HG03565 (cell line): ENCODE data around the gene LRMDA.

ENCODE experiments used
- ATAC-seq: cut with Tn5 transposase; IDR thresholded peaks from one replicate; pipeline ENCODE4 v1.9.1; 2021; ENCODE audit warnings: mild to moderate bottlenecking, moderate library complexity; ENCODE audit not compliant: unreplicated experiment

LRMDA gene

DNA sequence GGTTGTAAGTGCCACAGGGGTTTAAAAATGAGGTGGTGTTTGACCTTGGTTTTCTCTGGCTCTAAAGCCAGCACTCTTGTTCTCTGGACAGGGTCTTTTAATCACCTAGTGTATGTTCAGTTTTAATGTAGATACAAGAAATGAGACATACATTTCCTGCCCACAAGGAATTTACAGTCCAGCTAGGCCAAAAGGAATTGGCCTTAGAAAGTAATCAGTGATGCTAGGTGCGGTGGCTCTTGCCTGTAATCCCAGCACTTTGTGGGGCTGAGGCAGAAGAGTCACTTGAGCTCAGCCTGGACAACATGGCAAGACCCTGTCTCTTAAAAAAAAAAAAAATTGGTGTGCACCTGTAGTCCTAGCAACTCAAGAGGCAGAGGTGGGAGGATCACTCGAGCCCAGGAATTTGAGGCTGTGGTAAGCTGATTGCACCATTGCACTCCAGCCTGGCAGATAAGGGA, 100.2 kb downstream of the LRMDA start:
- ATAC-seq: no peak

DNA sequence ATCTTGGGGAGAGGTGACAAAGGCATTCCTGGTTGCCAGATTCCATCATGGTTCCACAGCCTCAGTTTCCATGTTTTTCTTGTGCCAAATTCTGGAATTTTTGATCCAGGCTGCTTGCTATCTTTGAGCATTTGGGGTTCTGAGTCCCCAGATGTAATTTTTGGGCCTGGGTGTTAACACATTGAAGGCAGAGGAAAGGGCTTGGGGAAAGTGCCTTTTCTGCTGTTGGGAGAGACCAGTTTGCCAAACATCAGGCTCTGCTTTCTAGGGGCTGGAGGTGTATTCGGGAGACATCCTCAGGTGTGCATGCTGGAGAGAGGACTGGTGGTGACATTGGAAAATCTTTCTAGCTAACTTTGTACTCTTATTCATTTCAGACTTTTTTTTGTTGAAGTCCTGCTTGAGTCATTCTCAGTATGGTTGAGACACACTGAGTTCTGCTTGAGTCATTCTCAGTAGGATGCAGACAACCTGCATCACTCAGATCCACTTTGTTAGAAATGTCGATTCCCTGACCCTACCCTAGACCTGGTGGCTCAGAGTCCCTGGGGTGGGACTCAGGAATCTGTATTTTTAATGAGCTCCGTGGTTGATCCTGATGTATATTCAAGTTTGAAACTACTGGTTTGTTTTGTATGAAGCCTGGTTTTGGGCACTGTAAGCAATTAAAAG, 101.0 kb downstream of the LRMDA start:
- ATAC-seq: no peak

DNA sequence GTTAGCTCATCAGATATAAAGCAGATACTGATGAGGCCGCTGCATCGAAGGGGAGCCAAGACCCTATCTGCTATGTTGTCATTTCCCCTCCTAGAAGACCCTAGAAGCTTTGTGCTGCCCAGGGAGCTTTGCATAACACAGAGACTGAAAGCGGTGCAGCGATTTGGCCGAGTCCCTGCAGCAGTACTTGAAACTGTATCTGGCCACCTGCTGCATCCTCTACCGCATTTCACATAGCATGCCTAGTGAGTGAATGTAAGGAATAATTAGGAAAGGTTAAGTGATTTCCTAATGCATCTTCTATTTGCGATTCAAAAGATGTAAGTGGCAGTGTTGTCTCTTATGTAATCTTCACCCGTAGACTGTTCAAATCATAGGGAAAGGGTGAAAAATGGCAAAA, 106.7 kb downstream of the LRMDA start:
- no peak for ATAC-seq

DNA sequence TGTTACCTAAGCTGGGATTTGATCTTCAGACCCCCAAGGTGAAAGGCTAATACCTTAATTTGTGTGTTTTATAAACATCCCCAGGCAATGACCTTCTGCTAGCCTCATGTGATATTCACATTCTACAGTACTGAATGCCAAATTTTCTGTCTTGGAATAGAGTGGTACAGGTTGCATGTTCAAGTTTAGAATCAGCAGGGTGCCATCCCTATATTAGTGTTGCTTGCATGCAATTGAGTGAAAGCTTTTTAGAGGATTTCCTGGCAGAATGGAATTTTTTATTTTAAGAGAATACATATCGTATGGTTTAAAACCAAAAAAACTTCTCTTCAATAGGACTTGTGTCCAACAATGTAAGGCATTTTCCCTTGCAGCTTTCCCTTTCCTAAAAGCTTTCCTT, 107.3 kb downstream of the LRMDA start:
- ATAC-seq: no peak

DNA sequence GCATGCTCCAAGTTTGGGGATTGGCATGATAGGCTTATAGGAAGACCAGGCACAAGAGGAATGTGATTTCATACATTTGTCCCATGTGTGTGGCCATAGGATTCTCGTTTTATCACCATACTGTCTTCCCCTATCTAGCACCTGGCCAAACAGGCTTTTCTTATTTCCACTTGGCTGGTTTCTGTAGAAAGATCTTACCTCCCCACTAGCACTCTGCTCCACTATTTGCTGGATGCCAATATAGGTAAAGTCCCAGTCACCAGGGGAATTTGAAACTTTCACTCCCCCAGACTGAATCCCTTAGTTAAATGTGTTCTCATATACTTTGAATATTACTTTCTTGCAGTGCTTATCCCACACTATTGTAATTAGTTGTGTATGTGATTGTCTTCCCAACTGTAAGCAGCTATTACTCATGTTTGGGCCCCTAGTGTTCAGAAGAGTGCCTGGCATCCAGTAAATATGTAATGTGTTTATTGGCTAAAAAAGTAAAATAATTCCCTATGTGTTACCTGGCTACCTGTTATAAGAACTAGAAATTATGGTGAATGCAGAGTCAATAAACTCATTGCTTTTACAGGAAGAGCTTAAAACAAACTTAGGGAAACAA, 109.0 kb downstream of the LRMDA start:
- no peak for ATAC-seq

DNA sequence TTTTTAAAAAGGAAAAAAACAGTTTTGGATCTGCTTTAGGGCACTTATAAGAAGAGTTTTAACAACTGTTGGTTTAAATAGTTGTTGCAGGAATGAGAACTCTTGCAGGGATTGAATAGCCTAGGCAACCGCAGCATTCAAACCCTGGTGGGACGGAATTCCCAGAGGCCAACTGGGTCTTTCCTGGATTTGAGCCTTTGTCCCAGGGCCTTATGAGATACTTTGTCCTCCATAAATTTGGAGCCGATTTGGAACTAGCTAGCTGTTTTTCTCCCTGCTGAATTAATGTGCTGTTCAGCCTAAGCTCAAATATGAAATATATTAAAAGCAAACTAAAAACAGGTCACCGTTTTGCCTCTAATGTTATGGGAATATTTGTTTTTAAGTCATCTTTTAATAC, 109.6 kb downstream of the LRMDA start:
- ATAC-seq: no peak

DNA sequence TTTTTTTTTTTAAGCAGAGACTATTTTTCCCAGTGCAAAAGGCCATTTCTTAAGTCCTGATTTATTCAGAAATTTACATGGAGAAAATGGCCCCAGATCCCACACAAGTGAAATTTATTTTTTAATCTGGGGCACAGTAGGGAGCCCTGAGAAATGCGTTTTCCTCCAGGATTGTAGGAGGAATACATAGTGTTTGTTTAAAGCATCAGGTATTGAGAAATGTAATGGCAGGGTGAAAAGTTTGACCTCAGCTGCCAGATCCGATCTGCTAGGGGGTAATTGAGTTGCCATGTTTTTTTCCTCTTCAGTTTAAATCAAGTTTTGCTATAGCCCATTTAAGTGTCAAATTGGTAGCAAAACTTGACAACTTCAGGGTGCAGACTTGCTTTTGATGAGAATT, 110.0 kb downstream of the LRMDA start:
- ATAC-seq: no peak

DNA sequence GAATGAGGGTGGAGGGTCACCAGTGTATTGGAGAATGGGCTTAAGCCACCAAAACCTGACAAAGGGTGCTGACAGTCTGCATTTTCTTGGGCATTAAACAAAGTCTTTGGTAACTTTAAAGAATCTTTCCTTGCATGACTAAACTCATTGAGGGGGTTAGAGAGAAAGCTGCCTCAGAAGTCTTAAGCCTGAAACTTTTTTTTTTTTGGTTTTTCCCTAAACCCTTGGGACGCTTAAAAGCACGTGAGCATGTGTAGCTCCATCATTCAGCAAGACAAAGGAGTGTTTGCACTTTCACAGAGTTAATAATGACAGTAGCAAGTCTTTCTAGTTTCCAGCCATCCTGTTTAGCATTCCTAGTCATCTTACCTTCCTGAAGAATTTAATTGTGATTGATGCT, 110.7 kb downstream of the LRMDA start:
- no peak for ATAC-seq

DNA sequence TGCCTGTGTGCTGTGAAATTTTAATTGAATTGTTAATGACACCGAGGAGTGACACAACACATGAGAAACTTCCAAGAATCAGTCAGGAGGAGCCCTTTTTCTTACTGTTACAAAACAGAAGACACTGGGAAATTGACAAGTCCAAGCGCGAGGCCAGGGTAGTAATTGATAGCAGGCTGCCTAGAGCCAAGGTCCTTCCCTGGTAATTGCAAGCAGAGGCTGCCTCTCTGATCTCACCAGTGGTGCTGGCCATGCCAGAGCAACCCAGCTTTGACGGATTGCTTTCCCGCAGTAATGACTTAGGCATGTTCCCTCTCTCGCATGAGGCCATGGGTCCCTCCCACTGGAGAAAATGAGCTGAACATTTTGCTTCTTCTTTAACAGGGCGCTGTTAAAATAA, 111.5 kb downstream of the LRMDA start:
- ATAC-seq: no peak

DNA sequence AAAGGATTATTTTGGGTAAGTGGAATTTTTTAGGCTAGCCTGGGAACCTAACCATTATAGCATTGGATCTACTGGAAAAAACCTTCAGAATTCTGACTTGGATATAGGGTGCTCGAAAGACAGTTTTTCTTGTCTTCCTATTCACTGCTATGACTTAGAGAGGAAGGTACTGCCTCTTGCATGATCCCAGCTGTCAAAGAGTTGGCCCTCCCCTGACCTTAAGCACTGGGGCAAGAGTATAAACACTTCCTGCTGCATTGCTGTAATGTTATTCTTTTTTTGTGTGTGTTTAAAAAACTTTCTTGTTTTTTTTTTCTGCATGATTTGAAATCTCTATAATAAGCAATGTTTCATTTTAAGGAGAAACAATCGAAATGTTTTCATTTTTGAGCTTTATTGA, 113.0 kb downstream of the LRMDA start:
- no peak for ATAC-seq

DNA sequence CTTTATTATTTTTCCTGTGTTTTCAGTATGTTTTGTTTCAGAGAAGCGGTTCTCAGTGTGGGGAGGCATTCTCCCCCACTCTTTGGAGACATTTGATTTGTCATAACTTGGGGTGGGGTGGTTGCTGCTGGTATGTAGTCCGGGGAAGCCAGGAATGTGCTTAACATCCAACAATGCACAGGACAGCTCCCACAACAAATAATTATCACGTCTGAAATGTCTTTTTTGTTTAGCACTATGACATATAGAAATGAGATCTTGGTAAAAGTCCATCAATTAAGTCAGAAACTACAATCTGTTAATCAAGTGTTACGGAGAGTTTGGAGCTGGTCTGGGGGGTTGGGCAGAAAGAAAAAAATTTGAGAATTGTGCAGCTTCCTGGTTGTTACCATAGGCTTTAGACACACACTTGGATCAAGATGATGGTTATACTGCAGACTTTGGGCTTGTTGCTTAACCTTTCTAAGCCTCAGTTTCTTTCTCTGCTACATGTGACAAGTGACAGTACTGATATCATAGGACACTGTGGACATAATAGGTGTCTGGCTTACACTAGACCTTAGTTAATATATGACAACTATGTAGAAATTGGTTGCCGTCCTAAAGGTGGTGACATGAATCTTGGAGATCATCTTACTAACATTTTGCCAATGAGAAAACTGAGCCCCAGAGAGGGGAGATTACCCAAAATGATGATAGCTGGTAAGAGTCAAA, 113.7 kb downstream of the LRMDA start:
- ATAC-seq: no peak

DNA sequence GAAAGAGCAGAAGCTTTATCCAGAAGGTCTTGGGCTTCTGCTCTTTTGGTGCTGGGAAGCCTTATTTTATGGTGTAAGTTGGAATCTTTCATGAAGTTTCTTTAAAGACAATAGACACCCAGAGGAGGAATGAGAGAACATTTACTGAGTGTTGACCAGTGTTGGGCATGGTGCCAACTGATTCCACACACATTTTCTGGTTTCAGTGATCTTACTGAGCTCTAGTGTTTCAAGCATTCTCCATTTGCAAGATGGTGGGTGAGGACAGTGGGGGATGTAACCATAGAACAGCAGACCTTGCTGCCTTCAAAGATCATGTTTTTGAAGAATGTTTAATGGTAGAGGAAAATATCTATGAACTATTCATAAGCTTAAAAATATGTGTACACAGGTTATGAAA, 114.6 kb downstream of the LRMDA start:
- ATAC-seq: no peak

DNA sequence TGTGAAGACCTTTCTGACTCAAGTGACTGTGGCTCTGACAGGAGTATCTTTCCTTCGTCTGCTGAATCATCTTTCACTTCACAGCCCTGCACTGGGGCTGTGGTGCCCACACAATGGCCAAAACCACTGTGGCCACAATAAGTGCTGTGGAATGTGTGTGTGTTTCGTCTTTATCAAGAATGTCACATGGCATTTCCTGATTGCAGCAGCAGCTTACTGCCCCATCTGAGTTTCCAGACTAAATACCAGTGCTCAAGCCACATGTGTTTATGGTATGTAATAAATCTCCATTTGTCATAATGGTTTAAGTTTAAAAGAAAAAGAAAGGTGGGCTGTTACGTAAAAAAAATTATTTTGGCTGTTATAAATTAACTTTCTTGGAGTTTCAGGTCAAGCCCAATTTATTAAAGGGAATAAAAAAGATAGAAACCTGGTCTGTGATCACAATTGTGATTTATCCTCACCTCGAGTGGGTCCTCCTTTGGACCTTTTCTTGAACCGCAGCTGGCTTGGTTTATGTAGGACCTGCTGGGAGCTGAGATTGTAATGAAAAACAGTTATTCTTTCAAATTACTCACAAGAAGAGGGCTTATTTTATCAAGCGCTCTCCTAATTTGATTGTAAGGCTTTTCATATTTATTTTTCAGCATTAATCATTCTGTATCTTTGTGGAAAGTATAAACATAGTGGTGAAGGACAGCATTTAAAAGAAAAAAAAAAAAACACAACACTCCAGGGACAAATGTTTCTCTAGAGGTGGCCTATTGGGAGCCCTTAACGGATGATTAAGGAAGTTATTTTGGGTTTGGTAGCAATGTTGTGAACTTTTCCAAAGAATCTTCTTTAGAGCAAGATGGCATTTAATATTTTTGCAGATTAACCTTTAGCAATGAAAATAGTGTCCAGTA, 116.2 kb downstream of the LRMDA start:
- ATAC-seq: no peak

DNA sequence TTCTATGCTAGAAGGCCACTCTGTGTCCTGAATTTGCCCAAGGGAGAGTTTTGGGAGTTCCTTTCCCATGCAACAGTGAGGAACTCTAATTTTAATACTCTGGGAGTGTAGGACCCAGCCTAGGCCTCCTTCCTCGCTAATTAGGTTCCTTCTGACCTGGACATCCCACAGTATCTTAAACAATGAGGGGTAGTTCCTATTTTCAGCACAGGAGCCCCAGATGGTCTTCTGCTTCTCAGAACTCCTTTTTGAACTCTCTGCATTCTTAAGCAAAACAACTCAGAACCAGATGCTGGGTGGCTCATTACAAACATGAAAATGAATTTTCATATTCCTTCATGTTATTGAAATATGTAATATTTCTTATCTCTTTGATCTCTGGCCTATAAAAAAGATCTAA, 116.9 kb downstream of the LRMDA start:
- no peak for ATAC-seq

DNA sequence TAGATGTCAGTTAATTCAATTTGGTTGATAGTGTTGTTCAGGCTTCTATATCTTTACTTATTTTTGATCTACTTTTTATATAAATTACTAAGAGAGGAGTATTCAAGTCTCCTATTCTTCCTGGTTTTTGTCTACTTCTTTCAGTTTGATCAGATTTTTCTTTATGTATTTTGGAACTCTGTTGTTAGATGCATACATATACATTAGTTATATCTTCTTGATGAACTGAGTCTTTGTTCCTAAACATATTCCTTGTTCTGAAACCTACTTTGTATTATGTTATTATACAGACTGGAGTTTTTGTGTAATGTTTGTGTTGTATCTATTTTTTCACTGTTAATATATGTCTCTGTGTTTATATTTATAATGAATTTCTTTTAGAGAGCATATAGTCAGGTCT, 118.8 kb downstream of the LRMDA start:
- no peak for ATAC-seq

DNA sequence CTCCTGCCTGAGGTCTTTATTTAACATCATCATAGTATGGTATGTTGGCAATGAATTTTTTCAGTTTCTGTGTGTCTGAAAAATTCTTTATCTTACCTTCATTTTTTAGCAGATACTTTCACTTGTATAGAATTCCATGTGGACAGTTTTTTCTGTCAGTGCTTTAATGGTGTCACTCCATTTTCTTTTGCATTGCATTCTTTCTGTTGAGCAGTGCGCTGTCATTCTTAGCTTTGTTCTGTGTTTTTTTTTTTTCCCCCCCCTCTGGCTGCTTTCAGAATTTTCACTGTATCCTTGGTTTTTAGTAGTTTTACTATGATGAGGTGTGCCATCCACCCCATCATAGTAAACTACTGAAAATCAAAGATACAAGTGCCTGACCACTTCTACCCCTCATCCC, 120.7 kb downstream of the LRMDA start:
- no peak for ATAC-seq

DNA sequence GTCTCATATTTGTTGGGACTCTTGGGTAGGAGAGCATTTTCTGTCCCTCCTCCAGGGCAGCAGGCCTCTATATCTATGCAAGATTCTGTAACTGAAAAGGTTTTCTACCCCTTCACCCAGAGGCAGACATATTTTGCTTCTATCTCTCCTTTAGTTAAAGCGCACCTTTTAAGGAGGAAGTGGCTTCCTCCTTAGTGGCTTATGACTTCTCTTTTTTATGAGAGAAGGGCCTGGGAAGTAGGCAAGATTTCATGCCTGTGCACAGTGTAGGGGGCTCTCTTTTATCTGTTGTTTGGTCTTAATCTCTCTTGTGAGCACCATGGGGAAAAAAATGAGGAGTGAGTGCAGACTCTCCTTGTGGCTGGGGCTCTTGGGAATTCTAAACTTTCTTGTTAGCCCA, 122.1 kb downstream of the LRMDA start:
- ATAC-seq: no peak

DNA sequence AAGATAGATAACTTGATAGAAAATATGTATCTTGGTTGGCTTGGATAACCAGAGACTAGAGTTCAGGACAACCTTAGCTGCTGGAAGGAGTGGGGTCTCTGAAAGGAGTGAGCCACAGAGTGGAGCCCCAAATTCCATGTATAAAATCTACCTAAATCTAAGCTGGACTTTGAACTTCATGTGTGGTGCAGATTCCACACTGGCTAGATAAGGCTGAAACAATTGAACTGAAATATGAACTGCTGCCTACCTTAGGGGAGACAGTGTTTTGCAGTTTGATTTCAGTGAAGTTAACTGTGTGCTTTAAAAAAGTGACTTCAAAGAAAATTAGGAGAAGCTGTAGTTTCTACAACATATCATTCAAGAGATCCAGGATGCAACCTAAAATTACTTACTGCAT, 123.9 kb downstream of the LRMDA start:
- ATAC-seq: no peak

DNA sequence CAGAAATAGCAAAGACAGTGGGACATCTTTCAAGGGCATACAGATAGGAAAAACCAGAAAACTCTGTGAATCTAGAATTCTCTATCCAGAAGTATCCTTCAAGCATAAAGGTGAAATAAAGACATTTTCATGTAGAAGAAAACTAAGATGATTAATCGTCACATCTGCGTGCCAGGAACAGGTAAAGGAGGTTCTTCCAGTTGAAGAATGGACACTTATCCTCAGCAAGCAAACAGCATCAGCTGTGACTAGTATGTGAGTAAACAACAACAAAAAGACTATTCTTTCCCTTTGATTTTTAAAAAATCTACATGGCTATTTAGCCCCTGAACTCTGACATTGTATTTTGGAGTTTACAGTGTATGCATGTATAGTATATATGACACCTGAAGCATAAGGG, 124.9 kb downstream of the LRMDA start:
- ATAC-seq: no peak

DNA sequence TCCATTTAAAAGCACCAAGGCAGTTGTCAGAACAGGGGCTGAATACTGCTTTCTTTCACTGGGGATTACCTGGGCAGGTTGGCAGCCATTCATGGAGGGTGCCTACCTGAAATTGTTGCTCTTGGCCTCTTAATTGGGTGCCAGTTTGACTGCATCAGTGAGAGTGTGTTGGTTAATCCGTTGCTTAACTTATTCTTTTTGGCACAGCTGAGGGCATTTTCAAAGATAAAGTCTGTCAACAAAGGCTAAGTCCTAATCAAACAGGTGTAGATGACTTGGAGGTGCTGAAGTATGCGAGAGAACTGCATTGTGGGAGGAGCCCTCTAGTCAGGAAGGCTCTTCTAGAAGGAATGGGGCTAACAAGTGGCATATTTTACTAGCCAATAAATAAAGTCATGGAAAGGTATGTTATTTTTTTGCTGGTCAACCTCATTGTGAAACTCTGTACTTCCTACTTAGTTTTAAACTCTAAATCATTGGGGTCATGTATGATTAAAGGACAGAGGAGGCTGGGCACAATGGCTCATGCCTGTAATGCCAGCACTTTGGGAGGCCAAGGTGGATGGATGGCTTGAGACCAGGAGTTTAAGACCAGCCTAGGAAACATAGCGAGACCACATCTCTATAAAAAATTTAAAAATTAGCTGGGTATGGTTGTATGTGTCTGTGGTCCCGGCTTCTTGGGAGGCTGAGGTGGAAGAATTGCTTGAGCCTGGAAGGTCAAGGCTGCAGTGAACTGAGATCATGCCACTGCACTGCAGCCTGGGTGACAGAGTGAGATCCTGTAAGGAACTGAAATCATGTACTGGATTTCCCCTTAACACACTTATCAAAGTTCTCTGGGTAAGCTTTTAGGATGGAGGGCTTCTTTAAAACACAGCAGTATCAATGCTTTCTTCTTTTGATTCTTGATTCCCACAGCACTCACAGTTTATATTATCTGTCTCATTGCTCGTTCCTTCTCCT, 134.1 kb downstream of the LRMDA start:
- ATAC-seq: no peak
